ENCODE results near the gene RAB7A.
A peak's percentile ranks its signal among the peaks of the same experiment; 100 is the strongest.

RAB7A gene

GRCh38 chr3:128788268-128788869 lies 62.4 kb downstream of the RAB7A start:
- no peak for DNase-seq (ENCODE audit: low read depth)

- no peak for DNase-seq (ENCODE audit: low read depth)
Observed at GRCh38 chr3:128794067-128794768, 68.2 kb downstream of the RAB7A start.

GRCh38 chr3:128794770-128795649 lies 69.0 kb downstream of the RAB7A start:
- DNase-seq (ENCODE audit: low read depth): peak; percentile 34

GRCh38 chr3:128799653-128800052 lies 73.7 kb downstream of the RAB7A start:
- DNase-seq (ENCODE audit: low read depth): no peak

- no peak for DNase-seq (ENCODE audit: low read depth)
Observed at GRCh38 chr3:128800241-128801187, 74.5 kb downstream of the RAB7A start.

GRCh38 chr3:128801779-128802380 lies 75.9 kb downstream of the RAB7A start:
- DNase-seq (ENCODE audit: low read depth): no peak

GRCh38 chr3:128803307-128803706 lies 77.3 kb downstream of the RAB7A start:
- no peak for DNase-seq (ENCODE audit: low read depth)

- DNase-seq (ENCODE audit: low read depth): no peak
Observed at GRCh38 chr3:128804017-128804810, 78.2 kb downstream of the RAB7A start.

- DNase-seq (ENCODE audit: low read depth): no peak
Observed at GRCh38 chr3:128804811-128805155, 78.8 kb downstream of the RAB7A start.

GRCh38 chr3:128805772-128806171 lies 79.8 kb downstream of the RAB7A start:
- no peak for DNase-seq (ENCODE audit: low read depth)

- no peak for DNase-seq (ENCODE audit: low read depth)
Observed at GRCh38 chr3:128806588-128806987, 80.6 kb downstream of the RAB7A start.

- no peak for DNase-seq (ENCODE audit: low read depth)
Observed at GRCh38 chr3:128807186-128807830, 81.3 kb downstream of the RAB7A start.

GRCh38 chr3:128808672-128809071 lies 82.7 kb downstream of the RAB7A start:
- no peak for DNase-seq (ENCODE audit: low read depth)

- no peak for DNase-seq (ENCODE audit: low read depth)
Observed at GRCh38 chr3:128813097-128813496, 87.1 kb downstream of the RAB7A start.

GRCh38 chr3:128814060-128814459 lies 88.1 kb downstream of the RAB7A start:
- DNase-seq (ENCODE audit: low read depth): no peak

- no peak for DNase-seq (ENCODE audit: low read depth)
Observed at GRCh38 chr3:128814519-128815317, 88.7 kb downstream of the RAB7A start.

- no peak for DNase-seq (ENCODE audit: low read depth)
Observed at GRCh38 chr3:128815318-128816064, 89.5 kb downstream of the RAB7A start.

- DNase-seq (ENCODE audit: low read depth): no peak
Observed at GRCh38 chr3:128818186-128818787, 92.3 kb downstream of the RAB7A start.
